OCI-LY7 (cell line): ENCODE results near the gene ADAM15. TPM values are rescaled to one million over a fixed set of nuclear protein-coding genes. Genes with fewer than 3 reads are reported as not detected.

Source experiments
- BruUV-seq: library from RNA; stranded (reverse); fragments of 400-500 nt; replicated peaks from 2 replicates; lab custom pipeline; 2021; lab: Mats Ljungman, UMichigan
- CTCF ChIA-PET: fragments of 300-600 bp; sonication (Branson Sonifier 250); formaldehyde crosslinking; loops from one replicate; lab custom pipeline; 2022; ENCODE audit warnings: antibody characterized with exemption; ENCODE audit not compliant: unreplicated experiment; lab: Charles Lee
- POLR2A ChIA-PET: fragments of 300-600 bp; sonication (Branson Sonifier 250); formaldehyde crosslinking; loops from one replicate; lab custom pipeline; 2022; ENCODE audit warnings: antibody characterized with exemption; lab: Charles Lee
- DNase-seq: peaks from one replicate; pipeline ENCODE4 v3.0.0-alpha.2; 2015; ENCODE audit warnings: low spot score
- H2AFZ ChIP-seq: fragments of 200-600 bp; sonication (generic), shearing (Covaris generic); 2 replicates; pipeline ENCODE4 v1.6.1; 2014; ENCODE audit warnings: mild to moderate bottlenecking, antibody characterized with exemption, low read length, moderate library complexity
- H3K27ac ChIP-seq: fragments of 200-600 bp; sonication (generic); 2 replicates; pipeline ENCODE4 v1.5.1; 2014; ENCODE audit warnings: mixed run types, low read depth, mild to moderate bottlenecking, moderate library complexity, low read length, inconsistent platforms; ENCODE audit not compliant: poor library complexity, severe bottlenecking
- H3K36me3 ChIP-seq: fragments of 200-600 bp; sonication (generic); 2 replicates; pipeline ENCODE4 v1.6.1; 2014; ENCODE audit warnings: mild to moderate bottlenecking, antibody characterized with exemption, low read length, moderate library complexity, mixed read lengths; ENCODE audit not compliant: insufficient read depth
- H3K4me1 ChIP-seq: fragments of 200-600 bp; sonication (generic); 2 replicates; pipeline ENCODE4 v1.5.1; 2014; ENCODE audit warnings: mild to moderate bottlenecking, low read length; ENCODE audit not compliant: insufficient read depth, poor library complexity, severe bottlenecking
- H3K4me2 ChIP-seq: fragments of 200-600 bp; sonication (generic); 2 replicates; pipeline ENCODE4 v1.6.1; 2014; ENCODE audit warnings: mild to moderate bottlenecking, low read length
- H3K4me3 ChIP-seq: fragments of 200-600 bp; sonication (generic); 2 replicates; pipeline ENCODE4 v1.5.1; 2014; ENCODE audit warnings: mild to moderate bottlenecking, low read depth, low read length; ENCODE audit not compliant: poor library complexity, severe bottlenecking
- H3K79me2 ChIP-seq: fragments of 200-600 bp; sonication (generic); 2 replicates; pipeline ENCODE4 v1.6.1; 2016; ENCODE audit warnings: low read depth, mild to moderate bottlenecking, low read length, moderate library complexity, mixed read lengths; ENCODE audit not compliant: insufficient read depth
- H3K9me2 ChIP-seq: fragments of 200-600 bp; sonication (generic); 2 replicates; pipeline ENCODE4 v1.6.1; 2016; ENCODE audit warnings: mild to moderate bottlenecking, low read length, mixed read lengths; ENCODE audit not compliant: insufficient read depth
- H3K9me3 ChIP-seq: fragments of 200-600 bp; sonication (generic); 2 replicates; pipeline ENCODE4 v1.6.1; 2014; ENCODE audit warnings: mild to moderate bottlenecking, mixed run types, low read length, mixed read lengths
- H4K20me1 ChIP-seq: fragments of 200-600 bp; sonication (generic); 2 replicates; pipeline ENCODE4 v1.6.1; 2014; ENCODE audit warnings: mild to moderate bottlenecking, antibody characterized with exemption, low read length, moderate library complexity, mixed read lengths; ENCODE audit not compliant: insufficient read depth
- CTCF ChIP-seq: fragments of 200-600 bp; sonication (generic); conservative IDR thresholded peaks from 2 replicates; pipeline ENCODE4 v1.5.1; 2014; ENCODE audit warnings: mild to moderate bottlenecking, antibody characterized with exemption, low read length, moderate library complexity, mixed read lengths
- EZH2phosphoT487 ChIP-seq: fragments of 200-600 bp; sonication (generic); IDR thresholded peaks from 2 replicates; pipeline ENCODE4 v1.6.1; 2018; ENCODE audit warnings: low read depth, borderline replicate concordance, mild to moderate bottlenecking, mixed run types, antibody characterized with exemption, low read length, moderate library complexity, mixed read lengths
- intact Hi-C: fragments of 100-400 bp; cut with micrococcal nuclease; formaldehyde crosslinking; loops from one replicate; pipeline ENCODE4 v1.10.0; 2022; ENCODE audit not compliant: unreplicated experiment
- total RNA-seq, 2 experiments: library from RNA; depleted of rRNA in 1 of 2; stranded (reverse); fragments of >200 nt in 1 of 2; shearing (Covaris generic) in 1 of 2; gene quantifications; 2 replicates each; pipeline ENCODE4 v1.2.3, GENCODE V29; 2014 to 2022

The ADAM15 gene
- total RNA-seq, 2 experiments from 2014 or later: 19.7 to 56.1 TPM

GRCh38 chr1:155066777-155067176 is 15.7 kb downstream of the ADAM15 start:
- Histone ChIP-seq H4K20me1 (no peaks in the 10 kb centered on the region), H3K9me2 (no peaks in the 10 kb centered on the region), H3K4me1 (peaks cover 45% of the 10 kb centered on the region), H3K9me3 (no peaks in the 10 kb centered on the region), H3K79me2 (peaks cover 7% of the 10 kb centered on the region; the same call in 1 of the 2 replicates), H3K36me3 (peaks cover 17% of the 10 kb centered on the region; the same call in 1 of the 2 replicates), H3K4me2 (no peak overlapping the region), H2AFZ (no peak overlapping the region), H3K27ac (no peak overlapping the region), H3K4me3 (no peak overlapping the region)
- no peak for DNase-seq
- BruUV-seq: no TSS peak
- intact Hi-C loops: no loop called here
- no peak for TF ChIP-seq EZH2phosphoT487
- TF ChIP-seq CTCF: no peak
- CTCF ChIA-PET: interaction anchor here (0.6 to 1.1 kb wide), 2 partner anchors 9 to 14 kb away, joined by 3 read pairs; no protein-coding TSS in a partner anchor
- POLR2A ChIA-PET: no interaction called here

GRCh38 chr1:155068599-155068998 is 17.5 kb downstream of the ADAM15 start:
- Histone ChIP-seq H3K79me2 (peaks cover 7% of the 10 kb centered on the region; the same call in 1 of the 2 replicates), H3K4me3 (no peak overlapping the region), H3K27ac (no peak overlapping the region), H2AFZ (no peak overlapping the region), H3K9me2 (no peaks in the 10 kb centered on the region), H3K4me1 (peaks cover 46% of the 10 kb centered on the region), H4K20me1 (no peaks in the 10 kb centered on the region), H3K4me2 (no peak overlapping the region), H3K9me3 (no peaks in the 10 kb centered on the region), H3K36me3 (peaks cover 17% of the 10 kb centered on the region; the same call in 1 of the 2 replicates)
- BruUV-seq: no TSS peak
- TF ChIP-seq CTCF (no peak), EZH2phosphoT487 (no peak)
- ChIA-PET CTCF (no interaction called here), POLR2A (no interaction called here)
- intact Hi-C loops: no loop called here
- DNase-seq: no peak

GRCh38 chr1:155069551-155070157 is 18.5 kb downstream of the ADAM15 start:
- CTCF ChIA-PET: interaction anchor here (0.7 kb wide), 1 partner anchor 15 kb away, joined by 3 read pairs; no protein-coding TSS in a partner anchor
- BruUV-seq: no TSS peak
- Histone ChIP-seq H3K27ac (no peak overlapping the region), H4K20me1 (no peaks in the 10 kb centered on the region), H3K36me3 (peaks cover 17% of the 10 kb centered on the region; the same call in 1 of the 2 replicates), H3K9me2 (no peaks in the 10 kb centered on the region), H2AFZ (no peak overlapping the region), H3K4me2 (no peak overlapping the region), H3K4me1 (peaks cover 51% of the 10 kb centered on the region), H3K4me3 (no peak overlapping the region), H3K79me2 (peaks cover 2% of the 10 kb centered on the region; the same call in 1 of the 2 replicates), H3K9me3 (no peaks in the 10 kb centered on the region)
- DNase-seq: no peak
- POLR2A ChIA-PET: interaction anchor here (0.6 kb wide), 1 partner anchor 535 kb away, joined by 3 read pairs; no protein-coding TSS in a partner anchor
- TF ChIP-seq EZH2phosphoT487: no peak
- TF ChIP-seq CTCF: no peak
- intact Hi-C loops: no loop called here
